Ishikawa (cell line): Measurements from ENCODE around the gene CEMIP.

ENCODE experiments used
- EGR1 ChIP-seq: IDR thresholded peaks from 2 replicates; pipeline ENCODE4 v1.6.1; 2012
- RAD21 ChIP-seq: IDR thresholded peaks from 2 replicates; pipeline ENCODE4 v1.6.1; 2012; ENCODE audit warnings: low read depth
- REST ChIP-seq: IDR thresholded peaks from 2 replicates; pipeline ENCODE4 v1.6.1; 2012; ENCODE audit warnings: low read depth, mild to moderate bottlenecking

DNA sequence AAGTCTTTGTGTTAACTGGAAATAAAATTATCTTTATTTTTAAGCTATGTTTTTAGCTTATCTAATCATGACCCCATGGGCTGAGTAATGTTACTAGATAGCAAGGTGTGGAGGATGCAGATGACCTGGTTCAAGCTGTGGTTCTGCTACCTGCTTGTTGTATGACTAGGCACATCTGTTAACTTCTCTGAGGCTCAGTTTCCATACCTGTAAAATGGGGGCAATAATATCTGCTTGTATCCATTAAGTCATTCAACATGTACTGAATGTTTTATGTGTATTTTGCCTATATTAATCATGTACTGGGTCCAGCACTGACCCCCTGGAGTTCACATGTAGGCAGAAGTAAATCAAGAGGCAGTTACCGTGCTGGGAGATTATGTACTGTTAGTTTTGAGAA is 51.5 kb downstream of the CEMIP start:
- TF ChIP-seq REST (no peak), EGR1 (no peak), RAD21 (no peak)
